CD4-positive, alpha-beta T cell treated with Interleukin-17A for 4 hours (primary cell): ENCODE data around the gene ZNF691.
A peak's percentile ranks its signal among the peaks of the same experiment; 100 is the strongest.
"Not testable (repeated sequence)": the region's sequence is repeated elsewhere in the genome, so short reads cannot be mapped to it uniquely, and the experiment has no call there.

Experiments
- DNase-seq: peaks from one replicate; pipeline ENCODE4 v3.0.0-alpha.2; 2020; ENCODE audit warnings: mixed read lengths

Gene ZNF691

GRCh38 chr1:42833981-42834380 lies 12.4 kb upstream of the ZNF691 start:
- DNase-seq: no peak

GRCh38 chr1:42834803-42835202 lies 11.6 kb upstream of the ZNF691 start:
- no peak for DNase-seq

DNA sequence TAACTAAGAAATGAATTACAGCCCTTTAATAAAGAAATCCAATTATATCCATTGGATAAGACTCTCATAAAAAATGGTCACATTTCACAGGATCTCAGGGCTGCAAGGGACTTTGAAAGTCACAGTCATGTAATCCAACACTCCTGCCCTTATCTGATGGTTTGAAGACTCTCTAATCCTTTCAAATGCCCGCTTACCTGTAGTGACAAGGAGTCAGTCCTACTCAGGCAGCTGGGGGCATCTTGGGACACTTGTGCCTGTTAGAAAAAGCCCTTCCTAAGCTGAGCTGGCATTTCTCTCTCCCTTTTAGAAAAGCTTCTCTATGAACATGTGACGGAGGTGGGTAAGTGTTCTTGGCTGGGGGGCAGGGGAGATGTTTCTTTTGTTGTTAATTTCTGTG lies 11.0 kb upstream of the ZNF691 start:
- DNase-seq: no peak

GRCh38 chr1:42837709-42838108 lies 8.7 kb upstream of the ZNF691 start:
- DNase-seq: no peak

GRCh38 chr1:42838482-42839190 lies 7.8 kb upstream of the ZNF691 start:
- DNase-seq: no peak

GRCh38 chr1:42841010-42841409 lies 5.4 kb upstream of the ZNF691 start:
- no peak for DNase-seq

- DNase-seq: no peak
Observed at GRCh38 chr1:42841440-42842147, 4.8 kb upstream of the ZNF691 start.

DNA sequence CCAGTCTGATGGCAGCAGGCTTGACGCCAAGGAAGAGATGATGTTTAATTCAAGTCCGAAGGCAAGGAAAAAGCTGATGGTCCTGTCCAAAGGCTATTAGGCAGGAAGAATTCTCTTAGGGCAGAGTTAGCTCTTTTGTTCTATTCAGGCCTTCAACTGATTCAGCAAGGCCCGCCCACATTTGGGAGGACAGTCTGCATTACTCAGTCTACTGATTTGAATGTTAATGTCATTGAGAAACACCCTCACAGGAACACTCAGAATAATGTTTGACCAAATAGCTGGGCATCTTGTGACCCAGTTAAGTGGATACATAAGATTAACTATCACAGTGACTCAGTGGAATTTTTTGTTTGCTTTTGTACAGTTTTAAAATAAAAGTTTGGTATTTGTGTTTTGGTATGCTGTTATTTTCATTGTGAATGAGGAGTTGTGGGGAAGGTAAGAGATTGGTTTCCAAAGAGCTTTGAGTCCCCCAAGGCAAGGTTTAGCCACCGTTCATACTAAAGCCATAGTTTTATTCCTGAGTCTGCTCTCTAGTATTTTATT lies 1.7 kb upstream of the ZNF691 start:
- DNase-seq: no peak

DNA sequence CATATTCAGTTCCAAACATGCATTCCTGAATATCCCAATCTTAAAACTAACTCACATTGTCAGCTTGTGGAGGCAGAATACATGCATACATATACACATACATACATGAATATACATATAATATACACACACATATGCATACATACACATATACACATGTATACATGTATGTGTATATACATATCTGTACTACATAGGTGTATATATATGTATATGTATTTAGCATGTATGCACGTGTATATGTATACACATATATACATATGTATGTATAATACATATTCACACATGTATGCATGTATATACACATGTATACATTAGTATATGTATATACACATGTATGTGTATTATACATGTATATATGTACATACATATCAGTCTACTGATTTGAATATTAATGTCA lies 1.2 kb upstream of the ZNF691 start:
- no peak for DNase-seq

DNA sequence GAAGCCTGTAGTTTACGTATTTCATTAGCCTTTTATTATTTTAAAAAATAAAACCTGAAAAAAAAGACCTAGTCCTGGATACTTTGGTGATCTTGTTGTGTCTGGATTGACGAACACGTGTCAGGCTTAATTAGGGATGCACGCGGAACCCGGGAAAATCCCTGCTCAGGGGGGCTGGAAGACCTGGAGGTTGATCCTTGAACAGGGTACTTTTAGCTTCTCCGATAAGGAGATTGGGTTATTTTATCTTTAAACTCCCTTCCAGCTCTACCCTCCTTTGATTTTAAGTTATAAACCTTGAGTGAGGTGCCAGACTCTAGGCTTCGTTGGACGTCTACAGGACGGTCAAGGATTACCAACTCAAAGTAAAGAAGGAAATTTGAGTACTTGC lies 552 bp upstream of the ZNF691 start:
- DNase-seq: no peak

GRCh38 chr1:42847111-42847595 lies 740 bp downstream of the ZNF691 start:
- no peak for DNase-seq

GRCh38 chr1:42847721-42848460 lies 1.5 kb downstream of the ZNF691 start:
- DNase-seq: peak; percentile 7

GRCh38 chr1:42848823-42849537 lies 2.6 kb downstream of the ZNF691 start:
- DNase-seq: no peak

DNA sequence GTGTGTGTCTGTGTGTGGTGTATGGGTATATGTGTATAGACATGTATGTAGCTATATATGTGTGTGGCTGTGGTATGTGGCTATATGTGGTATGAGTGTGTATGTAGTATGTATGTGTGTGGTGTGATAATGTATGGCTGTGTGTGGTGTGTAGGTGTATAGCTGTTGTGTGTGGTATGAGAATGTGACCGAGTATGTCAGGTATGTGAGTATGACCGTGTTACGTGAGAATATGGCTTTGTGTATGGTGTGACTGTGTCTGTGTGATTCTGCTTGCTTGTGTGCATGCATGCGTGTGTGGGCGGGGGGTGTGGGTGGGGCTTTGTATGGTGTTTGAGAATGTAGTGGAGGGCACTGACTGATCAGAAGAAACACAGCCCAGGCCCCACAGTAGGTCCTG lies 3.5 kb downstream of the ZNF691 start:
- DNase-seq: no peak

DNA sequence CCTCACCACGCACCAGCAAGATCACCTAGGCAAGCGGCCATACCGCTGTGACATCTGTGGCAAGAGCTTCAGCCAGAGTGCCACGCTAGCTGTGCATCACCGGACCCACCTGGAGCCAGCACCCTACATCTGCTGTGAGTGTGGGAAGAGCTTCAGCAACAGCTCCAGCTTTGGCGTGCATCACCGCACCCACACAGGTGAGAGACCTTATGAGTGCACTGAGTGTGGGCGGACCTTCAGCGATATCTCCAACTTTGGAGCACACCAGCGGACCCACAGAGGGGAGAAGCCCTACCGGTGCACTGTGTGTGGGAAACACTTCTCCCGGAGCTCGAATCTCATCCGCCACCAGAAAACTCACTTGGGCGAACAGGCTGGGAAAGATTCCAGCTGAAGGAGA lies 5.0 kb downstream of the ZNF691 start:
- DNase-seq: no peak

DNA sequence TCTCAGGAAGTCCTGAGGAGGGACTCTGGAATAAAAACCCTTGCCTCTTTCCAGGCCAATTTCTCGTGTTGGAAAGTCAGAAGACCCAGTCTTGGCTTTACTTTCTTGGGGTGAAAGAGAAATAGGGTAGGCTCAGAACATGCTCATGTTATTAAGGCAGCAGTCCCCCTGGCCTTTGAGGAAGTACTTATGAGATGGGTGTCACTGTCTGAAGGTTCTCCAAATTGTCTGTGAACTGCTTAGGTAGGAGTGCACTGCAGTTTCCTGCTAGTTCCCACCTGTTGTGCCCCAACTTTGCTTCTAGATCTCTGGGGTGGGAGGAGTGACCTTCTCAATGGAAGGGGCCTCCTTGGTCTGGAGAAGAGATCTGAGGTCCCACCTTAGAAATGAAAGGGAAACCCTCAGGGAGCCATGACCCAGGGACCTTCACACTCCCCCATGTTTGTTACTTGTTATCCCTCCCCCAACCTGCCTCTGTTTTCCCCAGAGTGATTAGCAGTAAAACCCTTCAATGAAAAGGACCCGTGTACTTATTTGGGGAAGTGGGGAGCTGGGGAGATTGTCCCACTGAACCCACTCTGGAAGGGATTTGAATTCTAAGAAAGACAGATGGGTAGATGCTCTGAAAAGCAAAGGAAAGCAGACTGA lies 5.7 kb downstream of the ZNF691 start:
- no peak for DNase-seq

- no peak for DNase-seq
Observed at GRCh38 chr1:42852608-42852980, 6.2 kb downstream of the ZNF691 start.

DNA sequence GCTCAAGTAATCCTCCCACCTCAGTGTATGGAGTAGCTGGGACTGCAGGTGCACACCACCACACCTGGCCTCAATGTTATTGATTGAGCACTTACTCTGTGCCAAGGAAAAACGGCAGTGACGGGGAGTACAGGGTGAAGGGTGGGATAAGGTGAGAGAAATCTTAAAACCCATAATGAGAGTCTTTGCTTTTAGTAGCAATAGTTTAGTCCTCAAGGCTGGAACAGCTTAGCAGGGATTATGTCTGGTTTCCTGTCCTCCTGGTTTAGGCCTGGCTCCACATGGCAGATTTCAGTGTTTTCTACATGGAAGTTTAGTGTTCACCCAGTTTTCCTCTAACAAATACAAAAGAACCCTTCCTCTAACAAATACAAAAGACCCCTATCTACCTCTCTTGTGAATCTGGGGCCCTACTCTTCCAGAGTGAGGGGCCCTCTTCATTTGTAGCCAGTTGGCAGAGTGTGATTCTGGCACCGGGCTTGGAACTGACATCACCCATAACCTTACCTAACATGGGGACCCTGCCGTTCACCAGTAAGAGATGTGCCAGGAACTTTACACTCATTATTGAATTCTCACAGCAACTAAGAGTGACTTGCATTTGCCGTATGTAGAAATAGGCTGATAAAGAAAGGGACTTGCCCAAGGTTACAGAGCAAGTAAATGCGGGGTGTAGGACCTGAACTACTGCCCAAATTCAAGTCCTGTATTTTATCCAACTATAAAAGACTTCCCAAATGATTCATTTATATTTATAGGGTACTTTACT lies 6.9 kb downstream of the ZNF691 start:
- DNase-seq: no peak

DNA sequence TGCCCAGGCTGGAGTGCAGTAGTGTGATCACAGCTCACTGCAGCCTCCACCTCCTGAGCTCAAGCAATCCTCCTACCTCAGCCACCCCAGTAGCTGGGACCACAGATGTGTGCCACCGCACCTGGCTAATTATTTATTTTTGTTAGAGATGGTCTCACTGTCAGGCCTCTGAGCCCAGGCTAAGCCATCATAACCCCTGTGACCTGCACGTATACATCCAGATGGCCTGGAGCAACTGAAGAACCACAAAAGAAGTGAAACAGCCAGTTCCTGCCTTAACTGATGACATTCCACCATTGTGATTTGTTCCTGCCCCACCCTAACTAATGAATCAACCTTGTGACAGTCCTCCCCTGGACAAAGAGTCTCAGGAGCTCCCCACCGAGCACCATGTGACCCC lies 10.1 kb downstream of the ZNF691 start:
- not testable (repeated sequence) for DNase-seq

DNA sequence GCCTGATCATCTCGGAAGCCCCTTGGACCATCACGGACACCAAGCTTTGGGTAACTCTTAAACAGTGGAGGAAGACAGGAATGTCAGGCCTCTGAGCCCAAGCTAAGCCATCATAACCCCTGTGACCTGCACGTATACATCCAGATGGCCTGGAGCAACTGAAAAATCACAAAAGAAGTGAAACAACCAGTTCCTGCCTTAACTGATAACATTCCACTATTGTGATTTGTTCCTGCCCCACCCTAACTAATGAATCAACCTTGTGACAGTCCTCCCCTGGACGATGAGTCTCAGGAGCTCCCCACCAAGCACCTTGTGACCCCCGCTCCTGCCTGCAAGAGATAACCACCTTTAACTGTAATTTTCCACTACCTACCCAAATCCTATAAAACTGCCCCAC lies 13.0 kb downstream of the ZNF691 start:
- DNase-seq: not testable (repeated sequence)

- DNase-seq: no peak
Observed at GRCh38 chr1:42860339-42861013, 14.1 kb downstream of the ZNF691 start.
